NCI-H524 (cell line): ENCODE results near the gene BRF1.

Experiments
- DNase-seq, 2 experiments: peaks; one replicate each; lab custom pipeline; 2025; lab: John Stamatoyannopoulos, UW

BRF1 gene

GRCh38 chr14:105211086-105211757 lies 89.6 kb downstream of the BRF1 start:
- DNase-seq: no peak

GRCh38 chr14:105210266-105211025 lies 90.4 kb downstream of the BRF1 start:
- DNase-seq: no peak

GRCh38 chr14:105209646-105210045 lies 91.2 kb downstream of the BRF1 start:
- no peak for DNase-seq

GRCh38 chr14:105209091-105209490 lies 91.7 kb downstream of the BRF1 start:
- DNase-seq: no peak

GRCh38 chr14:105208738-105209075 lies 92.1 kb downstream of the BRF1 start:
- DNase-seq: no peak

- no peak for DNase-seq
Observed at GRCh38 chr14:105207996-105208737, 92.6 kb downstream of the BRF1 start.

GRCh38 chr14:105207460-105207901 lies 93.3 kb downstream of the BRF1 start:
- DNase-seq: no peak

DNA sequence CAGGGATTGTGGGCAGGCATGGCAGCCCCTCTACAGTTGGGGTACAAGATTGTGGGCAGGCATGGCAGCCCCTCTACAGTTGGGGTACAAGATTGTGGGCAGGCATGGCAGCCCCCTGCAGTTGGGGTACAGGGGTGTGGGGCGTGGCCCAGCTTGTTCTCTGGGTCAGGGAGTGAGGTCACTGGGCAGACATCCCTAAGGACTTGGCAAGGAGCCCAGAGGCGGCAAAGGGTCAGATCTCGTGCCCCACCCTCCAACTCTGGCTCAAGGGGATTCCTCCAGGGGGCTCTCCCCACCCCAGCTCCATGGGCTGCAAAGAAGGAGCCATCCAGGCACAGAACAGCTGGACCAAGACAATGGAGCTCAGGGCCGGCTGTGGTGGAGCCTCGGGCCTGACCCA lies 93.9 kb downstream of the BRF1 start:
- no peak for DNase-seq

GRCh38 chr14:105205673-105206208 lies 95.1 kb downstream of the BRF1 start:
- peak; percentile 42 to 65 for DNase-seq

- no peak for DNase-seq
Observed at GRCh38 chr14:105204931-105205672, 95.7 kb downstream of the BRF1 start.

GRCh38 chr14:105204206-105204930 lies 96.4 kb downstream of the BRF1 start:
- no peak for DNase-seq

GRCh38 chr14:105203701-105204100 lies 97.1 kb downstream of the BRF1 start:
- no peak for DNase-seq

DNA sequence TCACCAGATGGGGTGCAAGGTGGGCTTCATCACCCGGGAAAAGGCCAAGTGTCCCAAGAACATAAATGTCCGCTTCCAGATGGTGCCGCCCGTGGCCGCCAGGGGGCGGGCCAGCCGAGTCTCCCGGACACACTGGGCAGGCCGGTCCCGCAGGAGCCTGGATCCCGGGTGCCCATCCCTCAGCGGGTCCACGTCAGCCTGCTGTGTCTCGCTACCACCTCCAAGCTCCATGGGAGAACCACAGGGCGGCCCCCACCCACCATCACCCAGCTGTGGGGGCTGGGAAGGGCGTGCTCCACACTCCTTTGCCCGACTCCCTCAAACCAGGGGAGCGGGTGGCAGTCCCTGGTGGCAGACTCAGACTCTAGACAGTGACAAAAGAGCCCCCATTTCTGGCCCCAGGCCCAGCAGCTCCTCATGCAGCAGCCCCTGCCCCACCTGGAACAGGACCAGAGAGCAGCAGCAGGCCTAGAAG lies 97.7 kb downstream of the BRF1 start:
- DNase-seq: peak; percentile 57 to 82

DNA sequence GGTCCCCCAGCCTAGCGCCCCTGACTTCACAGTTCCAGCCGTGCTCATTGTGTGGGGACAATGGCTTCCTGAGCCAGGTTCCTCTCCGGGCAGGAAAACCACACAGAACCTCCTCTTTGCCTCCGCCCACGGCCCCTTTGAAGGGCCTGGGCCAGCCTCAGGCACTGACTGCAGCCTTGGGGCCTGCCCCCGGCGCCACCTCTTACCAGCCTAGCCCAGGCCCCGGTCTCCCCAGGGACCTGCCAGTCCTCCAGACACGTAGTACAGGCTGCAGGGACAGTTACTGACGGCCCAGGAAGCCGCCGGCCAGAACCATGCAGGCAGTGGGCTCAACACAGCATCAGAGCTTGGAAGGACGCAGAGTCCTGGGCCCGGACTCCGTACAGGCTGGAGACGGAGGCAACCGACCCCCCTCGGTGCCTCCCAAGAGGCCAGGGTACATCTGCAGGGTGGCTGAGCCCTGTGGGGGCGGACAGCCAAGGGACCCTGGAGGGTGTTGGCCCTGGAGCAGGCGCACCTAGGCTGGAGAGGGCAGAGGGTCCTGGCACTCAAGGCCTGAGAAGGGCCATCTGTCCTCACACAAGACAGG lies 98.8 kb downstream of the BRF1 start:
- peak in 1 of 2 experiments; percentile 58 for DNase-seq

GRCh38 chr14:105201156-105201924 lies 99.5 kb downstream of the BRF1 start:
- peak in 1 of 2 experiments; percentile 36 for DNase-seq

GRCh38 chr14:105200641-105201040 lies 100.2 kb downstream of the BRF1 start:
- no peak for DNase-seq

GRCh38 chr14:105200074-105200473 lies 100.7 kb downstream of the BRF1 start:
- peak in 1 of 2 experiments; percentile 41 for DNase-seq

- no peak for DNase-seq
Observed at GRCh38 chr14:105199093-105199492, 101.7 kb downstream of the BRF1 start.

DNA sequence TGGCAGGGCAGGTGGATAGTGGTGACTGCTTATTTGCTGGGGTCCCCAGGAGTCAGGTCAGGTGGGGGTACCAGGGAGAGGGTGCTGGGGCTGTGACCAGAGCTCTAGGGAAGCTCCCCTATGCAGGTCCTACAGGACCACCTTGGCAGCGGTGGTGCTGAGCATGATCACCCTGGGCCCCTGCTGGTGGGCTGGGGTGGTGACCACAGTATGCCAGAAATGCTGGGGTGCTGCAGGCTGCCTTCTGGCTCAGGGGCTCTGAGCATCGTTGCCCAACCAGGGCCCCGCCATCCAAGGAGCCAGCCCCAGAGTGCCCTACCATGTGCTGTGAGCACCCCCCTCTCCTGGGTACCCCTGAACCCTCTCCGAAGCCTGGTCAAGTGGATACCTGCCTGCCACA lies 102.2 kb downstream of the BRF1 start:
- DNase-seq: no peak

DNA sequence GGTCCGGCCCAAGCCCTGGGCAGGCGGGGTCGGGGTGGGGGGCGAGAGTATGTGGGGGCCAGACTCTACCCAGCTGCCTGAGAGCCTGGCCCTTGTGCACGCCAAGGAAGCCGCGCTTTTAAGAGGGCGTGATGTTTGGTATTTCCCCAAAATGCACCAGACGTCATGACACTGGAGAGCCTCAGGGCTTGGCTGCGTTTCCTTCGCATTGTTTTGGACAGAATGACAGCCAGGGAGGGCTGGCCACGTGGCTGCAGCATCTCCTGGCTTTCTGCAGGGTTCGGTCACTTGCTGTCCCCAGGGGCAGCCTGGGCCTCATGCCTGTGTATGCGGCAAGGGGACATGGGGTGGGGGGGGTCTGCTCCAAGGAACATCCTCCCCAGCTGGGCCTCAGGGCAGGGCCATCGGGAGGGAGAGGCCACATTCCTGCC lies 103.6 kb downstream of the BRF1 start:
- DNase-seq: no peak
